ENCODE measurements around the gene CAPN5. TPM values are rescaled to one million over a fixed set of nuclear protein-coding genes. Genes with fewer than 3 reads are reported as not detected.
"Not testable (repeated sequence)": the region's sequence is repeated elsewhere in the genome, so short reads cannot be mapped to it uniquely, and the experiment has no call there.

Gene CAPN5
- total and polyA plus RNA-seq, 2 experiments from 2014 or later = 10.2 to 32.2 TPM

DNA sequence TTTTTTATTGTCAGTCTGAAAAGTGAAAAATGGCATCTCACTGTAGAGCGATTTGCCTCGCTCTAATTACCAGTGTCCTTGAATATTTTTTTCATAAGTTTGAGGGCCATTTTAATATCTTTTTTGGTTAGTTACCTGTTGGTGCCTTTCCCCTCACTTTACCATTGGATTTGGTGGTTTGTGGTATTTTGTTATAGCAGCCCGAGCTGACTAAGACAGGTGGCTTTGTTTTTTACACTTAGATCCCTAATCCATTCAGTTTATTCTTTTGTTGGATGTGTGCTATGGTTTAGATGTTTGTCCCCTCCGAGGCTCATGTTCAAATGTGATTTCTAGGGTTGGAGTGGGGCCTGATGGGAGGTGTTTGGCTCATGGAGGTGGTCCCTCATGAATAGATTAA, 6.5 kb upstream of the CAPN5 start:
- Mint-ChIP-seq H3K4me1 (peaks cover 7% of the 10 kb centered on the region; the same call in 2 of the 3 replicates), H3K27ac (no peak overlapping the region), H3K4me3 (no peak overlapping the region), H3K27me3 (ENCODE audit: insufficient read depth, low read depth, poor library complexity) (peaks cover 5% of the 10 kb centered on the region), H3K9me3 (peaks cover 6% of the 10 kb centered on the region; the same call in 2 of the 3 replicates), H3K36me3 (ENCODE audit: low read depth) (no peaks in the 10 kb centered on the region)
- no peak for TF ChIP-seq ZNF114 (CRISPR knock-in tag; IDR thresholded peaks at IDR 0.05)
- no peak for TF ChIP-seq ZNF331 (CRISPR knock-in tag; IDR thresholded peaks at IDR 0.05; ENCODE audit: low read depth)
- TF ChIP-seq EZH2phosphoT487 (IDR thresholded peaks at IDR 0.05; ENCODE audit: unreplicated experiment) = no peak
- TF ChIP-seq EZH2 (IDR thresholded peaks at IDR 0.05; ENCODE audit: low read depth, unreplicated experiment) = no peak
- TF ChIP-seq, protein P1, sequence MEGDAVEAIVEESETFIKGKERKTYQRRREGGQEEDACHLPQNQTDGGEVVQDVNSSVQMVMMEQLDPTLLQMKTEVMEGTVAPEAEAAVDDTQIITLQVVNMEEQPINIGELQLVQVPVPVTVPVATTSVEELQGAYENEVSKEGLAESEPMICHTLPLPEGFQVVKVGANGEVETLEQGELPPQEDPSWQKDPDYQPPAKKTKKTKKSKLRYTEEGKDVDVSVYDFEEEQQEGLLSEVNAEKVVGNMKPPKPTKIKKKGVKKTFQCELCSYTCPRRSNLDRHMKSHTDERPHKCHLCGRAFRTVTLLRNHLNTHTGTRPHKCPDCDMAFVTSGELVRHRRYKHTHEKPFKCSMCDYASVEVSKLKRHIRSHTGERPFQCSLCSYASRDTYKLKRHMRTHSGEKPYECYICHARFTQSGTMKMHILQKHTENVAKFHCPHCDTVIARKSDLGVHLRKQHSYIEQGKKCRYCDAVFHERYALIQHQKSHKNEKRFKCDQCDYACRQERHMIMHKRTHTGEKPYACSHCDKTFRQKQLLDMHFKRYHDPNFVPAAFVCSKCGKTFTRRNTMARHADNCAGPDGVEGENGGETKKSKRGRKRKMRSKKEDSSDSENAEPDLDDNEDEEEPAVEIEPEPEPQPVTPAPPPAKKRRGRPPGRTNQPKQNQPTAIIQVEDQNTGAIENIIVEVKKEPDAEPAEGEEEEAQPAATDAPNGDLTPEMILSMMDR (conservative IDR thresholded peaks at IDR 0.05; ENCODE audit: low read depth in 2 of 2) = no peak
- TF ChIP-seq, protein P2, sequence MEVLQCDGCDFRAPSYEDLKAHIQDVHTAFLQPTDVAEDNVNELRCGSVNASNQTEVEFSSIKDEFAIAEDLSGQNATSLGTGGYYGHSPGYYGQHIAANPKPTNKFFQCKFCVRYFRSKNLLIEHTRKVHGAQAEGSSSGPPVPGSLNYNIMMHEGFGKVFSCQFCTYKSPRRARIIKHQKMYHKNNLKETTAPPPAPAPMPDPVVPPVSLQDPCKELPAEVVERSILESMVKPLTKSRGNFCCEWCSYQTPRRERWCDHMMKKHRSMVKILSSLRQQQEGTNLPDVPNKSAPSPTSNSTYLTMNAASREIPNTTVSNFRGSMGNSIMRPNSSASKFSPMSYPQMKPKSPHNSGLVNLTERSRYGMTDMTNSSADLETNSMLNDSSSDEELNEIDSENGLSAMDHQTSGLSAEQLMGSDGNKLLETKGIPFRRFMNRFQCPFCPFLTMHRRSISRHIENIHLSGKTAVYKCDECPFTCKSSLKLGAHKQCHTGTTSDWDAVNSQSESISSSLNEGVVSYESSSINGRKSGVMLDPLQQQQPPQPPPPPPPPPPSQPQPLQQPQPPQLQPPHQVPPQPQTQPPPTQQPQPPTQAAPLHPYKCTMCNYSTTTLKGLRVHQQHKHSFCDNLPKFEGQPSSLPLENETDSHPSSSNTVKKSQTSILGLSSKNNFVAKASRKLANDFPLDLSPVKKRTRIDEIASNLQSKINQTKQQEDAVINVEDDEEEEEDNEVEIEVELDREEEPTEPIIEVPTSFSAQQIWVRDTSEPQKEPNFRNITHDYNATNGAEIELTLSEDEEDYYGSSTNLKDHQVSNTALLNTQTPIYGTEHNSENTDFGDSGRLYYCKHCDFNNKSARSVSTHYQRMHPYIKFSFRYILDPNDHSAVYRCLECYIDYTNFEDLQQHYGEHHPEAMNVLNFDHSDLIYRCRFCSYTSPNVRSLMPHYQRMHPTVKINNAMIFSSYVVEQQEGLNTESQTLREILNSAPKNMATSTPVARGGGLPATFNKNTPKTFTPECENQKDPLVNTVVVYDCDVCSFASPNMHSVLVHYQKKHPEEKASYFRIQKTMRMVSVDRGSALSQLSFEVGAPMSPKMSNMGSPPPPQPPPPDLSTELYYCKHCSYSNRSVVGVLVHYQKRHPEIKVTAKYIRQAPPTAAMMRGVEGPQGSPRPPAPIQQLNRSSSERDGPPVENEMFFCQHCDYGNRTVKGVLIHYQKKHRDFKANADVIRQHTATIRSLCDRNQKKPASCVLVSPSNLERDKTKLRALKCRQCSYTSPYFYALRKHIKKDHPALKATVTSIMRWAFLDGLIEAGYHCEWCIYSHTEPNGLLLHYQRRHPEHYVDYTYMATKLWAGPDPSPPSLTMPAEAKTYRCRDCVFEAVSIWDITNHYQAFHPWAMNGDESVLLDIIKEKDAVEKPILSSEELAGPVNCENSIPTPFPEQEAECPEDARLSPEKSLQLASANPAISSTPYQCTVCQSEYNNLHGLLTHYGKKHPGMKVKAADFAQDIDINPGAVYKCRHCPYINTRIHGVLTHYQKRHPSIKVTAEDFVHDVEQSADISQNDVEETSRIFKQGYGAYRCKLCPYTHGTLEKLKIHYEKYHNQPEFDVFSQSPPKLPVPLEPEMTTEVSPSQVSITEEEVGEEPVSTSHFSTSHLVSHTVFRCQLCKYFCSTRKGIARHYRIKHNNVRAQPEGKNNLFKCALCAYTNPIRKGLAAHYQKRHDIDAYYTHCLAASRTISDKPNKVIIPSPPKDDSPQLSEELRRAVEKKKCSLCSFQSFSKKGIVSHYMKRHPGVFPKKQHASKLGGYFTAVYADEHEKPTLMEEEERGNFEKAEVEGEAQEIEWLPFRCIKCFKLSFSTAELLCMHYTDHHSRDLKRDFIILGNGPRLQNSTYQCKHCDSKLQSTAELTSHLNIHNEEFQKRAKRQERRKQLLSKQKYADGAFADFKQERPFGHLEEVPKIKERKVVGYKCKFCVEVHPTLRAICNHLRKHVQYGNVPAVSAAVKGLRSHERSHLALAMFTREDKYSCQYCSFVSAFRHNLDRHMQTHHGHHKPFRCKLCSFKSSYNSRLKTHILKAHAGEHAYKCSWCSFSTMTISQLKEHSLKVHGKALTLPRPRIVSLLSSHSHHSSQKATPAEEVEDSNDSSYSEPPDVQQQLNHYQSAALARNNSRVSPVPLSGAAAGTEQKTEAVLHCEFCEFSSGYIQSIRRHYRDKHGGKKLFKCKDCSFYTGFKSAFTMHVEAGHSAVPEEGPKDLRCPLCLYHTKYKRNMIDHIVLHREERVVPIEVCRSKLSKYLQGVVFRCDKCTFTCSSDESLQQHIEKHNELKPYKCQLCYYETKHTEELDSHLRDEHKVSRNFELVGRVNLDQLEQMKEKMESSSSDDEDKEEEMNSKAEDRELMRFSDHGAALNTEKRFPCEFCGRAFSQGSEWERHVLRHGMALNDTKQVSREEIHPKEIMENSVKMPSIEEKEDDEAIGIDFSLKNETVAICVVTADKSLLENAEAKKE (CRISPR knock-in tag; IDR thresholded peaks at IDR 0.05) = no peak
- H3K27ac ChIP-seq (ENCODE audit: low read depth) = no peak overlapping the region
- H3K27me3 ChIP-seq (ENCODE audit: insufficient read depth) = no peaks in the 10 kb centered on the region
- H3K4me1 ChIP-seq (ENCODE audit: insufficient read depth) = peaks cover 4% of the 10 kb centered on the region; the same call in 1 of the 2 replicates
- DNase-seq (ENCODE audit: low spot score) = no peak
- H3F3A ChIP-seq (replicated peaks; ENCODE audit: low read depth) = no peaks in the 10 kb centered on the region; the same call in 1 of the 2 replicates
- peak overlapping the region; percentile 10; the same call in 1 of the 2 replicates for H2AFZ ChIP-seq
- H3K4me2 ChIP-seq = no peak overlapping the region
- no peak overlapping the region for H3K4me3 ChIP-seq
- no peak for ATAC-seq
- no peaks in the 10 kb centered on the region for H3K79me2 ChIP-seq (replicated peaks; ENCODE audit: insufficient read depth)
- H4K20me1 ChIP-seq (replicated peaks; ENCODE audit: insufficient read depth) = no peaks in the 10 kb centered on the region
- H3K9me2 ChIP-seq (ENCODE audit: insufficient read depth) = no peaks in the 10 kb centered on the region
- no peaks in the 10 kb centered on the region for H3K36me3 ChIP-seq (ENCODE audit: insufficient read depth)

DNA sequence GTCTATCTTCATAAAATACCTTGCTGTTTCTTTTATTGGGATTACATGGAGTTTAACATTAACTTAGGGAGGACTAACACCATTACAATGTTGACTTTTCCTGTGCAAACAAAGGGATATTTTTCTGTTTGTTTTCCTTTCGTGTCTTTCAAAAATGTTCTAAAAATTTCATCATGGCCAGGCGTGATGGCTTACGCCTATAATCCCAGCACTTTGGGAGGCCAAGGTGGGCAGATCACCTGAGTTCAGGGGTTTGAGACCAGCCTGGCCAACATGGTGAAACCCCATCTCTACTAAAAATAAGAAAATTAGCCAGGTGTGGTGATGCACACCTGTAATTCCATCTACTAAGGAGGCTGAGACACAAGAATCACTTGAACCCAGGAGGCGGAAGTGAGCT, 5.5 kb upstream of the CAPN5 start:
- Mint-ChIP-seq H3K27me3 (ENCODE audit: insufficient read depth, low read depth, poor library complexity) (peaks cover 10% of the 10 kb centered on the region), H3K4me1 (peaks cover 12% of the 10 kb centered on the region)
- not testable (repeated sequence) for H3F3A ChIP-seq (replicated peaks; ENCODE audit: low read depth); H3K36me3 Mint-ChIP-seq (ENCODE audit: low read depth); H3K4me3 Mint-ChIP-seq; H3K9me2 ChIP-seq (ENCODE audit: insufficient read depth); H3K27ac Mint-ChIP-seq; H3K36me3 ChIP-seq (ENCODE audit: insufficient read depth); H2AFZ ChIP-seq; H3K27ac ChIP-seq (ENCODE audit: low read depth); H3K27me3 ChIP-seq (ENCODE audit: insufficient read depth); ATAC-seq; H3K79me2 ChIP-seq (replicated peaks; ENCODE audit: insufficient read depth); H4K20me1 ChIP-seq (replicated peaks; ENCODE audit: insufficient read depth); DNase-seq (ENCODE audit: low spot score); H3K4me3 ChIP-seq; H3K4me2 ChIP-seq; H3K9me3 Mint-ChIP-seq; H3K4me1 ChIP-seq (ENCODE audit: insufficient read depth)

Measured in GM23338 (cell line).